ENCODE measurements around the gene BAD. TPM values are rescaled to one million over a fixed set of nuclear protein-coding genes. Genes with fewer than 3 reads are reported as not detected.
"Not testable (repeated sequence)": the region's sequence is repeated elsewhere in the genome, so short reads cannot be mapped to it uniquely, and the experiment has no call there.

Gene BAD
- total and polyA plus RNA-seq, 5 experiments from 2014 or later, result 13.7 to 44.8 (median 39.1) TPM

DNA sequence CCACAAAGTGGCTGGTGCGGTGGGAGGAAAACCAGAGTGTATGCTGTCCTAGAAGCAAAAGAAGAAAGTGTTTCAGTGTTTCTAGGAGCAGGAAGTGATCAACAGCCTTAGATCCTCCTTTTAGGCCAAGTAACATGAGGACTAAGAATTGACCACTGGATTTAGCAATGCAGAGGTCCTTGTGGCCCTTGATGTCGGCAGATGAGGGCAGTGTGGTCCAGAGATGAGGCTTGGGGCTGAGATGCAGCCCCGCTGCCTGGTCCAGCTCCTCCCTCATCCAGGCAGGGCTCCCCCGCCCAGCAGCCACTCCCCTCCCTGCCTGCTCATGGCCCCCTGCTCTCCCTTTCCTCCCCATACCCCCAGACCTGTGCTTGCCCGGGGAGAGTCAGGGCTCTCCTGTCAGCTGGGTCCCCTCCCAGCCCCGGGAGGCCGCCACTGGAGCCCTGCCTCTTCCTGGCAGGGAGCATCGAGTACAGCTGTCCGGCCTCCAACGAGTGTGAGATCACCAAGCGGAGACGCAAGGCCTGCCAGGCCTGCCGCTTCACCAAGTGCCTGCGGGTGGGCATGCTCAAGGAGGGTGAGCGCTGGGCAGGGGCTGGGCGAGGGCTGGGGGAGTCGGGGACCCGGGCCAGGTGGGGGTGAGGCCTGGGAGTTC is 29.2 kb upstream of the BAD start:
- Mint-ChIP-seq H3K4me3 (no peak overlapping the region), H3K9me3 (no peaks in the 10 kb centered on the region), H3K27ac (peak overlapping the region in 5 of 10 donors; percentile 20 to 88 (median 82)), H3K27me3 (no peaks in the 10 kb centered on the region), H3K4me1 (peaks cover 18 to 42% (median 33%) of the 10 kb centered on the region in 4 donors), H3K36me3 (peaks cover 0 to 21% (median 0%) of the 10 kb centered on the region in 3 donors)
- DNase-seq (no peak), ATAC-seq (no peak)
- POLR2A ChIA-PET, result no interaction called here

DNA sequence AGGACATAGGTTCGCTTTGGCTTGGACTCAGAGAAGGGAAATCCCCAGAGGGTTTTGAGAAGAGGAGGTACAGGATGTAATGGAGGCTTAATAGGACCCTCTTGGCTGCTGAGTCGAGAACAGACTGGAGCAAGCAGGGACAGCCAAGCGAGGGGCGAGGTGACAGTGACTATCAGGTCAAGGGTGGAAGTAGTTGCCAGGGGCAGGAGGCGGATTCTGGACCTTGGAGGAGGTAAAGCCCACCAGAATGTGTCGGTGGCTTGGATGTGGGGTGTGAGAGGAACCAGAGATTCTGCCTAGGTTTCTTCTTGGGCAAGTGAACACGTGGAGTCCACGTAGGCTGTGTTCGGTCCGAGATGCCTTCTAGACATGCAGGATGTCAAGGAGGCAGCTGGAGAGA is 28.5 kb upstream of the BAD start:
- Mint-ChIP-seq H3K27ac (peak overlapping the region in 8 of 10 donors; percentile 51 to 88 (median 81)), H3K36me3 (peaks cover 0 to 21% (median 0%) of the 10 kb centered on the region in 3 donors), H3K9me3 (no peaks in the 10 kb centered on the region), H3K27me3 (no peaks in the 10 kb centered on the region), H3K4me1 (peaks cover 16 to 39% (median 30%) of the 10 kb centered on the region in 4 donors), H3K4me3 (peak overlapping the region in 2 of 10 donors; percentile 14 to 34)
- POLR2A ChIA-PET, result no interaction called here
- DNase-seq (no peak), ATAC-seq (no peak)

DNA sequence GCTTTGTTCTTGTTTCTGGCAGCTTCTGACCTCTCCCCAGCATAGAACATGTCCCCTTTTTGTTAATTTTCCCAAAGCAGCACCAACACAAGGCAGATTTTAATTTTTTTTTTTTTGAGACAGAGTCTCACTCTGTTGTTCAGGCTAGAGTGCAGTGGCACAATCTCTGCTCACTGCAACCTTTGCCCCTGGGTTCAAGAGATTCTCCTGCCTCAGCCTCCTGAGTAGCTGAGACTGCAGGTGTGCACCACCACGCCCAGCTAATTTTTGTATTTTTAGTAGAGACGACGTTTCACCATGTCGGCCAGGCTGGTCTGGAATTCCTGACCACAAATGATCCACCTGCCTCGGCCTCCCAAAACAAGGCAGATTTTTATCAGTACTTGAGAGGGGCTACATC is 23.3 kb upstream of the BAD start:
- not testable (repeated sequence) for DNase-seq
- peaks cover 0 to 19% (median 0%) of the 10 kb centered on the region in 3 donors for H3K36me3 Mint-ChIP-seq
- peak overlapping the region in 8 of 10 donors; percentile 12 to 79 (median 44) for H3K27ac Mint-ChIP-seq

DNA sequence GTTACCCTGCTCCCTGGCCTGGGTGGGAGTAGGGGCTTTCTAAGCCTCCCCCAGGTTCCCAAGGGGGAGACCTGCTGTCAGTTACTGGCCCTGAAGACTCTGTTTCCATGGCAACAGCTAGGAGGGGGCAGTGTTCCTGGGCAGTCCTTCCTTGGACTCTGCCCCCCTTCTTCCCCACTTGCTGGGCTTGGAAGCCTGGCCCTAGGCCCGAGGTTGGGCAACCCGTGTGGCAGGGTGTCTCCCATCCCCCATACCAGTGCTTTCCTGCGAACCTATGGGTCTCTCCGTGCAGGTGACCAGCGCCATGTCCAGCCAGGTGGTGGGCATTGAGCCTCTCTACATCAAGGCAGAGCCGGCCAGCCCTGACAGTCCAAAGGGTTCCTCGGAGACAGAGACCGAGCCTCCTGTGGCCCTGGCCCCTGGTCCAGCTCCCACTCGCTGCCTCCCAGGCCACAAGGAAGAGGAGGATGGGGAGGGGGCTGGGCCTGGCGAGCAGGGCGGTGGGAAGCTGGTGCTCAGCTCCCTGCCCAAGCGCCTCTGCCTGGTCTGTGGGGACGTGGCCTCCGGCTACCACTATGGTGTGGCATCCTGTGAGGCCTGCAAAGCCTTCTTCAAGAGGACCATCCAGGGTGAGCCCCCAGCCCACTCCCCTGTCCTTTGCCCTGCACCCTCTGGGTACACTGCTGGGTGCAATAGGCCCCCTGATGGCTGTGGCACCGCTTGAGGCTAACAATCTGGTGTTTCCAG is 22.6 kb upstream of the BAD start:
- no peaks in the 10 kb centered on the region for H3K9me3 Mint-ChIP-seq
- H3K36me3 Mint-ChIP-seq, result peaks cover 0 to 15% (median 0%) of the 10 kb centered on the region in 3 donors
- peak overlapping the region; percentile 88 to 99 (median 96) for H3K4me3 Mint-ChIP-seq
- H3K27ac Mint-ChIP-seq, result peak overlapping the region in 8 of 10 donors; percentile 27 to 97 (median 85)
- H3K27me3 Mint-ChIP-seq, result peaks cover 0 to 2% (median under 1%) of the 10 kb centered on the region in 5 donors
- POLR2A ChIA-PET, result interaction anchor here (1.3 to 7.5 kb wide), 4 partner anchors 10 to 101 kb away, joined by 3 to 113 read pairs (median 34); partner anchors contain the start of genes FERMT3, PRDX5 and TRMT112
- DNase-seq, result no peak
- H3K4me1 Mint-ChIP-seq, result peaks cover 19 to 37% (median 34%) of the 10 kb centered on the region in 4 donors
- no peak for ATAC-seq

More for the DNA sequence above, 23.3 kb upstream of the BAD start:
- H3K9me3 Mint-ChIP-seq, ATAC-seq, H3K27me3 Mint-ChIP-seq: not testable (repeated sequence)
- peak overlapping the region in 8 of 10 donors; percentile 26 to 97 (median 52) for H3K4me3 Mint-ChIP-seq
- peaks cover 22 to 43% (median 40%) of the 10 kb centered on the region in 4 donors for H3K4me1 Mint-ChIP-seq
- POLR2A ChIA-PET, result interaction anchor here (0.7 to 7.5 kb wide), 4 partner anchors 9 to 121 kb away, joined by 4 to 113 read pairs (median 33); partner anchors contain the start of genes FERMT3, PRDX5 and TRMT112

DNA sequence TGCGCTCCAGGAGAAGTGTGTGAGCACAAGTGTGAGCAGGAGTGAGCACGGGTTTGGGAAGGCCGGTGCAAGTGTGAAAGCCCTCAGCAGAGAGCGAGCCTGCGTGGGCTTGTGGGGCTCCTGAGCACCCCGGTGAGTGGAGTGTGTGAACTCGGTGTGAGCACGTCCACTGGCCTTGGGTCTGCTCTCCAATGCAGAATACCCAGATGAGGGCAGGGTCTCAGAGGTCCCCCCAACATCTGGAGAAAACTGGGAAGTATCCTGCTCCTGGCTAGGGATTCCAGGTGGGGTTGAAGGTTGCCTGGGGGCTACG is 22.1 kb upstream of the BAD start:
- Mint-ChIP-seq H3K9me3 (no peaks in the 10 kb centered on the region), H3K36me3 (peaks cover 0 to 15% (median 0%) of the 10 kb centered on the region in 3 donors), H3K4me3 (peak overlapping the region; percentile 88 to 99 (median 96)), H3K4me1 (peaks cover 19 to 41% (median 35%) of the 10 kb centered on the region in 4 donors), H3K27ac (peak overlapping the region; percentile 86 to 97 (median 94)), H3K27me3 (peaks cover 0 to 5% (median 4%) of the 10 kb centered on the region in 5 donors)
- POLR2A ChIA-PET, result interaction anchor here (1.3 to 7.5 kb wide), 4 partner anchors 11 to 100 kb away, joined by 3 to 113 read pairs (median 34); partner anchors contain the start of genes FERMT3, PRDX5 and TRMT112
- ATAC-seq, result no peak
- DNase-seq, result no peak

DNA sequence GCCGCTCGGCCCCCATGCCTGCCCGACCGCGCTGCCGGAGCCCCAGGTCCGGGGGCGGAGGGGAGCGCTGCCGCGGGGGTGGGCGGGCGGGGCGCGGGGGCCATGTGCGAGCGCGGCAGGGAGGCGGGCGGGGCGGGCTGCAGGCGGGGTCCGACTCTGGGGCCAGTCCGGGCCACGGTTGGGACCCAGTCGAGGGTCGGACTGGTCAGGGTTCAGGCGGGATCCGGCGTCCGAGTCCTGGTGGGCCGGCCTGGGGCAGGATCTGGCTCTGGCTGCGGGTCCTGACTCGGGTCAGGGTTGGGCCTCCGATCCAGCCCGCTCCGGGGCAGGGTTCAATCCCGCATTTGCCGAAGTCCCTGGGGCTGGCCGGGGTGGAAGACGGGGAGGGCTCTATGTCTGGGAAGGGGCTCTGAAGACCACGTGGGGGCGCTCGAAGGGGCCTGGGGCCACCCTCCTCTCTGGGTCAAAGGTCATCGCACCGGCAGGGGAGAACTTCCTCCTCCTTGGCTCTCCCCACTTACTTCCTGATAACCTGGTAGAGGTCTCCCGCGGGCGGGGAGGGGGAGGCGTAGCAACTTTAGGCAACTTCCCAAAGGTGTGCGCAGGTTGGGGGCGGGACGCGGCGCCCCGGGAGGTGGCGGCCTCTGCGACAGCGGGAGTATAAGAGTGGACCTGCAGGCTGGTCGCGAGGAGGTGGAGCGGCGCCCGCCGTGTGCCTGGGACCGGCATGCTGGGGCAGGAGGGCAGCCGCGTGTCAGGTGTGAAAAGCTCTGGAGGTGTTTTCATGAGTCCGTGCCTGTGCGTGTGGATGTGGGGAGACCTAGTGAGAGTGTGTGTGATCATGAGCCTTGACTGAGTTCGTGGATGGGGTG is 21.5 kb upstream of the BAD start:
- Mint-ChIP-seq H3K36me3 (peaks cover 0 to 13% (median 0%) of the 10 kb centered on the region in 3 donors), H3K9me3 (no peaks in the 10 kb centered on the region), H3K4me3 (peak overlapping the region; percentile 88 to 99 (median 96)), H3K4me1 (peaks cover 18 to 40% (median 34%) of the 10 kb centered on the region in 4 donors), H3K27ac (peak overlapping the region; percentile 86 to 97 (median 94)), H3K27me3 (peaks cover 1 to 7% (median 5%) of the 10 kb centered on the region in 5 donors)
- POLR2A ChIA-PET, result interaction anchor here (1.0 to 7.5 kb wide), 11 partner anchors 11 to 120 kb away, joined by 3 to 113 read pairs (median 7); partner anchors contain the start of genes BAD, FERMT3, GPR137 and PPP1R14B
- peak; percentile 20 to 26 for ATAC-seq
- peak; percentile 53 to 85 (median 60) for DNase-seq

DNA sequence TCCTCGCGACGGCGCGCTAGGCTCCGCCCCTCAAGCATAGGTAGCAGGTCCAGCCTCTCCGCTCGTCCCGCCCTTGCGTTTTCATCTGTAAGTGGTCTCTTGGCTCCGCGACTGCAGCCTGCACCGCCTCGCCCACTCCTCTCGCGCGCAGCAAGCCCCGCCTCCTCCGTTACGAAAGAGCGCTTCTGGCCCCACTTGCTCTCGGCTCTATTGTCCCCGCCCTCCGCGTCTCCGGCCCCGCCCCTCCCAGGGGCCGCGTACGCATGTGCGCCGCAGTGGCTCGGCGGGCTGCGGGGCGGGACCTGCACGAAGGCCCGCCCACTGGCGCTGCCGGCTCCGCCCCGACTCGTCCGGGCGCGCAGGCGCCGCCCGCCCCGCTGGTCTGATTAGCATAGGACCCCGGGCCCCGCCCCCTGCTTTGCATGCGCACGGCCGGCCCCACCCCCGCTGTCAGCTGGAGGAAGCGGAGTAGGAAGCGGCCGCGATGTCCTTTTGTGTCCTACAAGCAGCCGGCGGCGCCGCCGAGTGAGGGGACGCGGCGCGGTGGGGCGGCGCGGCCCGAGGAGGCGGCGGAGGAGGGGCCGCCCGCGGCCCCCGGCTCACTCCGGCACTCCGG is 20.7 kb upstream of the BAD start, which contains the start of gene ESRRA:
ESRRA (plus strand) TSS at position 450 of the 616 bp plus-strand sequence. CDS start 1,656 bp downstream, outside the sequence.
- H3K27ac Mint-ChIP-seq, result peak within 1 kb of the TSS; percentile 88 to 98 (median 96)
- peak; percentile 70 to 74 for ATAC-seq
- POLR2A ChIA-PET, result interaction anchor here (0.7 to 7.5 kb wide), 17 partner anchors 12 to 790 kb away, joined by 3 to 113 read pairs (median 6); partner anchors contain the start of genes BAD, FERMT3, FKBP2 and GPR137

DNA sequence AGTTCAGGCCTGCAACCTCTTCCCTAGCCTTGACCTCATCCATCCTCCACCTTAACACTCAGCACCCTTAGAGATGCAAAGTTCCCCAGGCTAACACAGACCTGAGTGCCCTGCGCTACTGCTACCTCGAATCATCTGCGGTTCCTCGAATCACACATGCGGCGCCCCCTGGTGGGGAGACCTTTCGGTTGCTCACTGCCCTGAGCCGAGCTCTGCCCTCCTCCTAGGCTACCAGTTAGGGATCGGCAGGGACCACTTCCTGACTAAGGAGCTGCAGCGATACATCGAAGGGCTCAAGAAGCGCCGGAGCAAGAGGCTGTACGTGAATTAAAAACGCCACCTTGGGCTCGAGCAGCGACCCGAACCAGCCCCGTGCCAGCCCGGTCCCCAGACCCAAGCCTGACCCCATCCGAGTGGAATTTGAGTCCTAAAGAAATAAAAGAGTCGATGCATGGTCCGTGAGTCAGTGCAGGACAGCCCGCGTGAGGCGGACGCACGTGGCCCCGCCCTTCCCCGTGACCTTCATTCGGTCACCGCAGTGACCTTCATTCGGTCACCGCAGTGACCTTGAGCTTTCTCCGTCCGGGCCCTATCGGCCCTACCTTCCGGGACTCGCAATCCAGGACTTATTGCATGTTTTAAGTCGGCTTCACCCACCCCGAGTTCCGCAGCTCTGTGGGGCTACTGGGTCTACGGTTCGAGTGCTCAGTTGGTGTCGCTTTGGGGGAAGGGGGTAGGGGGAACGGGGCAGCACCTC is 20.0 kb upstream of the BAD start:
- Mint-ChIP-seq H3K27ac (peak overlapping the region; percentile 87 to 98 (median 95)), H3K27me3 (peaks cover 12 to 18% (median 14%) of the 10 kb centered on the region in 5 donors), H3K36me3 (peaks cover 0 to 12% (median 0%) of the 10 kb centered on the region in 3 donors), H3K4me1 (peaks cover 22 to 47% (median 43%) of the 10 kb centered on the region in 4 donors), H3K4me3 (peak overlapping the region; percentile 85 to 97 (median 93)), H3K9me3 (no peaks in the 10 kb centered on the region)
- DNase-seq, result peak; percentile 83 to 95 (median 90)
- POLR2A ChIA-PET, result interaction anchor here (0.7 to 7.5 kb wide), 23 partner anchors 13 to 791 kb away, joined by 3 to 113 read pairs (median 5); partner anchors contain the start of genes BAD, FERMT3, FKBP2 and GPR137
- peak; percentile 33 to 39 for ATAC-seq

More for the DNA sequence above, 20.7 kb upstream of the BAD start, which contains the start of gene ESRRA:
- Mint-ChIP-seq H3K36me3 (peaks cover 0 to 10% (median 0%) of the 10 kb centered on the region in 3 donors), H3K4me3 (peak within 1 kb of the TSS; percentile 93 to 99 (median 96)), H3K27me3 (peaks cover 8 to 12% (median 11%) of the 10 kb centered on the region in 5 donors), H3K9me3 (no peaks in the 10 kb centered on the region), H3K4me1 (peaks cover 20 to 44% (median 39%) of the 10 kb centered on the region in 4 donors)
- peak; percentile 98 to 100 (median 100) for DNase-seq

DNA sequence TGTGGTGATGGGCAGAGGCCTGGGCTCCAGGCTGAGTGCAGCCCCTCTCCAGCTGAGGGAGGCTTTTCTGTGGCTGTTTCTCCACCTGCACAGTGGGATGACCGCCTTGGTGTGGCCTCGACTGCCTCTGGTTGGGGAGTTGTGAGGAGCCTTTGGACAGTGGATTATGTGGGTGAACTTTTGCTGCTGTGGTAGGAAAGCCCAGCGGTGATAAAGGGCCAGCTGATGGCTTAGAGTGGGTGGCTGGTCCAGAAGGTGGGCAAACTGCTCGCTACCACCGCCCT is 19.5 kb upstream of the BAD start:
- POLR2A ChIA-PET, result interaction anchor here (0.9 to 7.5 kb wide), 17 partner anchors 13 to 465 kb away, joined by 3 to 113 read pairs (median 6); partner anchors contain the start of genes BAD, FERMT3, FKBP2 and GPR137
- peaks cover 22 to 48% (median 43%) of the 10 kb centered on the region in 4 donors for H3K4me1 Mint-ChIP-seq

More for the DNA sequence above, 19.5 kb upstream of the BAD start:
- Mint-ChIP-seq H3K27ac (peak overlapping the region; percentile 87 to 98 (median 95)), H3K36me3 (peaks cover 0 to 9% (median 0%) of the 10 kb centered on the region in 3 donors), H3K27me3 (peaks cover 12 to 22% (median 15%) of the 10 kb centered on the region in 5 donors), H3K4me3 (peak overlapping the region; percentile 85 to 97 (median 93)), H3K9me3 (no peaks in the 10 kb centered on the region)
- DNase-seq (no peak), ATAC-seq (no peak)

All from naive thymus-derived CD8-positive, alpha-beta T cell (primary cell).